Measurements from ENCODE around the gene LPP. TPM values are rescaled to one million over a fixed set of nuclear protein-coding genes. Genes with fewer than 3 reads are reported as not detected.
A peak's percentile ranks its signal among the peaks of the same experiment; 100 is the strongest.

Gene LPP
- total RNA-seq, 2 donors from 2014 or later: 1,568 to 1,607 TPM

DNA sequence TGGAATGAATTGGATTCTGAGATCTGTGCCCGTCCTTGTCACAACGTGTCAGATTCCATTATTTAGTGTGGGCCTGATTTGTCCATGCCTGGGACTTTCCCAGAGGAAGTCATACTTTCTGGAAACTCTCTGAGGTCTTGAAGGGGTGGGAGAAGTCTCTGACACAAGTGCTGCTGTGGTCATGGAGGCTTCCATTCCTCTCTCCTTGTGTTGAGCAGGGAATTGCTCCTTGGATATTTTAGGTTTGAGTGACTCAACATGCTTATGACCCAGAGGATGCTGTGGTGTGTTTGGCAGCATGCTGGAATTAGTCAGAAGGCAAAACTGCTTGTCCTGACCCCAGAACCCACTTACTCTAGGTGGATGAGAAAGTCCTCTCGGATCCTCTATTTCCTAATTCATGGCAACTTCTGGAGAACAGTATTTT is 132.1 kb downstream of the LPP start:
- no peaks in the 10 kb centered on the region for H3K27me3 ChIP-seq (replicated peaks; ENCODE audit: insufficient read depth)
- peak overlapping the region; percentile 79 to 88 for H3K27ac ChIP-seq
- ATAC-seq (ENCODE audit: insufficient number of reproducible peaks, low FRiP score, low read depth): peak; percentile 93
- TF ChIP-seq, protein P1, sequence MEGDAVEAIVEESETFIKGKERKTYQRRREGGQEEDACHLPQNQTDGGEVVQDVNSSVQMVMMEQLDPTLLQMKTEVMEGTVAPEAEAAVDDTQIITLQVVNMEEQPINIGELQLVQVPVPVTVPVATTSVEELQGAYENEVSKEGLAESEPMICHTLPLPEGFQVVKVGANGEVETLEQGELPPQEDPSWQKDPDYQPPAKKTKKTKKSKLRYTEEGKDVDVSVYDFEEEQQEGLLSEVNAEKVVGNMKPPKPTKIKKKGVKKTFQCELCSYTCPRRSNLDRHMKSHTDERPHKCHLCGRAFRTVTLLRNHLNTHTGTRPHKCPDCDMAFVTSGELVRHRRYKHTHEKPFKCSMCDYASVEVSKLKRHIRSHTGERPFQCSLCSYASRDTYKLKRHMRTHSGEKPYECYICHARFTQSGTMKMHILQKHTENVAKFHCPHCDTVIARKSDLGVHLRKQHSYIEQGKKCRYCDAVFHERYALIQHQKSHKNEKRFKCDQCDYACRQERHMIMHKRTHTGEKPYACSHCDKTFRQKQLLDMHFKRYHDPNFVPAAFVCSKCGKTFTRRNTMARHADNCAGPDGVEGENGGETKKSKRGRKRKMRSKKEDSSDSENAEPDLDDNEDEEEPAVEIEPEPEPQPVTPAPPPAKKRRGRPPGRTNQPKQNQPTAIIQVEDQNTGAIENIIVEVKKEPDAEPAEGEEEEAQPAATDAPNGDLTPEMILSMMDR (IDR thresholded peaks at IDR 0.05): no peak
- DNase-seq (ENCODE audit: low spot score): no peak
- H3K4me3 ChIP-seq: peak overlapping the region; percentile 5
- H3K4me1 ChIP-seq (ENCODE audit: control insufficient read depth in 1 of 2, low read depth in 2 of 2): peaks cover 52 to 96% of the 10 kb centered on the region in 2 donors
- H3K36me3 ChIP-seq: peaks cover 10% of the 10 kb centered on the region
- H3K9me3 ChIP-seq: no peaks in the 10 kb centered on the region

DNA sequence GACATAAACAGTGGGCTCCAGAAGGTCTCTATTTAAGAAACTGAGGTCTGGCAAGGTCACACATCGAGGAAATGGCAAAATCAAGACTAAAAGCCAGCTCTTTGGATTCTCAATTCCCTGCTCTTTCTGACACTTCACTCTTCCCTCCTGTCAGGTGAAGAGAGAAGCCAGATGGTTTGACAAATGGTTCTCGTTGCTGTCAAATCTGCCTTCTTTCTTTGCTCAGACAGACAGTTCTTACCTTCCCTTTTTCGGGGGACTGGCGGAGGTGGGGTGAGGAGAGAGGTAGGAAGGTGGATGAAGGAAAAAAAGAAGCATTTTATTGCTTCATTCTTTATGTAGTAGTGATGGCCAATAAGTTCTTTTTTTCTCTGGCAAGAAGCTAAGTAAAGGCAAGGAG is 133.4 kb downstream of the LPP start:
- ATAC-seq (ENCODE audit: insufficient number of reproducible peaks, low FRiP score, low read depth) (no peak), DNase-seq (ENCODE audit: low spot score) (no peak)
- Histone ChIP-seq H3K27me3 (replicated peaks; ENCODE audit: insufficient read depth) (no peaks in the 10 kb centered on the region), H3K4me1 (ENCODE audit: control insufficient read depth in 1 of 2, low read depth in 2 of 2) (peaks cover 48 to 94% of the 10 kb centered on the region in 2 donors), H3K27ac (peak overlapping the region; percentile 14 to 88), H3K36me3 (peaks cover 10% of the 10 kb centered on the region), H3K9me3 (no peaks in the 10 kb centered on the region), H3K4me3 (no peak overlapping the region)
- TF ChIP-seq, protein P1 (IDR thresholded peaks at IDR 0.05): no peak

DNA sequence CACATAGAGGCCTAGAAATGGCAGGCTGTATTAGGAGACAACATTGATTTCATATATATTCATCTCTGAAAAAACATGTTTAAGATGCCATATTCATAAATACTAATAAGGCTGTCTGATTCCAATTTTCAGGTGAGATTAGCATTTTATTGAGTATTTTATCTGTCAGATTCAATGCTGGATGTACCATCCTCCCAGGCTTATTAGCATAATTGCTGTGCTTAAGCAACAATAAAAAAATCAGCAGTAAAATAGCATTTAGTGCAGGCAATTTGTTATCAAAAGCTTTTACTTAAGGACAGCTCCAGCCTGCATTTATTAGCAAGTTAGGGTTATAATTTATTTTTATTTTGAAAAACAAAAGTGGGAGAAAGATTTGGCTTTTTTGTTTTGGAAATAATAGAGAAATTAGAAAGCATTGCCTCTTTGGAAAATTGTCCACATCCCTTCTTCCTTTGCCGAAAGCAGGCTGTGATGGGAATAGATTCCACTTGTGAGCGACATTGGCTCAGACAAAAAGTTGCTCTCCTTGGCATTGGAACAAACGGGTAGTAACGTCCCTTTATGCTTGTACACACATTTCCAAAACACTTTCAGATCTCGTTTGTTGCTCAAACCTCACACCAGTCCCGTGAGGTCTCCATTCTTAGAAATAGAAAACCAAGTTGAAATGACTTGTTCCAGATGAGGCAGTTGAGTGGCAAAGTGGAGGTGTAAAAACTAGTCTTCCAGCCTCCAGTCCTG is 134.0 kb downstream of the LPP start:
- ATAC-seq (ENCODE audit: insufficient number of reproducible peaks, low FRiP score, low read depth) (no peak), DNase-seq (ENCODE audit: low spot score) (no peak)
- Histone ChIP-seq H3K9me3 (no peaks in the 10 kb centered on the region), H3K4me3 (no peak overlapping the region), H3K27me3 (replicated peaks; ENCODE audit: insufficient read depth) (no peaks in the 10 kb centered on the region), H3K4me1 (ENCODE audit: control insufficient read depth in 1 of 2, low read depth in 2 of 2) (peaks cover 42 to 94% of the 10 kb centered on the region in 2 donors), H3K27ac (peak overlapping the region; percentile 14 to 88), H3K36me3 (peaks cover 10% of the 10 kb centered on the region)
- TF ChIP-seq, protein P1 (IDR thresholded peaks at IDR 0.05): no peak

DNA sequence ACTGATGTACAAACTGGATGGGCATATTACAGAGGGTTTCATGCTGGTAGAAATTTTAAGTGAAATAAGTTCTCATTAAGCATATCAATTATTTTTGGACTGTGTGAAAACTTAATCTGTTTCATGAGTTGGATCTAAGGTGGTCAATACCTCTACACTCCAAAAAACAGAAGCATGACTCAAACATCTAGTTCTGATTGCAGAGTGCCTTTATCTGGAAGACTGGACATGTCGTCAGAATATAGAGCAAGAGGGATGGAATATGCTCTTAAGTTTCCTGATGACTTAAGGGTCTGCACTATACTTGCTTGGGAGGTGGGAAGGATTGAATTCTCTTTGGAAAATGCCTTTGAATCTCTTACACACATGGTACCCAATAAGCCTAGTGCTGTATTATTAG is 138.3 kb downstream of the LPP start:
- ATAC-seq (ENCODE audit: insufficient number of reproducible peaks, low FRiP score, low read depth): no peak
- H3K4me1 ChIP-seq (ENCODE audit: control insufficient read depth in 1 of 2, low read depth in 2 of 2): peaks cover 44 to 95% of the 10 kb centered on the region in 2 donors
- H3K27ac ChIP-seq: no peak overlapping the region

DNA sequence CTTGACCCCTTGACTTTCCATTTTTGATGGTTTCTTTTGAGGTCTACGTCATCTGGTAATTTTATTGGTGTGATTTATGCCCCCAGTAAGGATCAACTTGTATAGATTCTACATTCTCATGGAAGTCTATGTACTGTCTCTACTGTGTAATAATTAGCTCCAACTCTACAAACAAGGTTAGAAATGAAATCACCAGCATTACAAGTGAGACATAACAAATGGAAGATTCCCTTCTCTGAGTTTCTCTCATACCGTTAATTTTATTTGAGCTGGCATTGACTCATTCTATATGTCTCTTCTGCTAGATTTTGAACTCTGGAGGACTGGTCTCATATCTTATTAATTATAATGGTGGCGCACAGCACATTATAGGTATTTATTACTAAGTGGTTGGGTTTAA is 138.9 kb downstream of the LPP start:
- H3K4me1 ChIP-seq (ENCODE audit: control insufficient read depth in 1 of 2, low read depth in 2 of 2): peaks cover 46 to 95% of the 10 kb centered on the region in 2 donors
- ATAC-seq (ENCODE audit: insufficient number of reproducible peaks, low FRiP score, low read depth): no peak
- no peaks in the 10 kb centered on the region for H3K9me3 ChIP-seq
- no peaks in the 10 kb centered on the region for H3K27me3 ChIP-seq (replicated peaks; ENCODE audit: insufficient read depth)
- TF ChIP-seq, protein P1 (IDR thresholded peaks at IDR 0.05): no peak
- peaks cover 8% of the 10 kb centered on the region for H3K36me3 ChIP-seq
- no peak for DNase-seq (ENCODE audit: low spot score)
- H3K4me3 ChIP-seq: no peak overlapping the region
- H3K27ac ChIP-seq: peak overlapping the region in 1 of 2 donors; percentile 24

More for the DNA sequence above, 138.3 kb downstream of the LPP start:
- Histone ChIP-seq H3K9me3 (no peaks in the 10 kb centered on the region), H3K27me3 (replicated peaks; ENCODE audit: insufficient read depth) (no peaks in the 10 kb centered on the region), H3K4me3 (no peak overlapping the region), H3K36me3 (peaks cover 10% of the 10 kb centered on the region)
- DNase-seq (ENCODE audit: low spot score): no peak
- TF ChIP-seq, protein P1 (IDR thresholded peaks at IDR 0.05): no peak
